Parathyroid adenoma (tissue), 2 donors: ENCODE data around the gene SLC30A1.

Experiments
- H2AFZ ChIP-seq: fragments of 300-600 bp; sonication (generic); one replicate; pipeline ENCODE4 v1.7.0; 2017; ENCODE audit warnings: antibody characterized with exemption, mild to moderate bottlenecking
- H3K27ac ChIP-seq: fragments of 300-600 bp; sonication (generic); one replicate; pipeline ENCODE4 v1.7.0; 2017
- H3K27me3 ChIP-seq: fragments of 300-600 bp; sonication (generic); one replicate; pipeline ENCODE4 v1.7.0; 2017; ENCODE audit warnings: low read length; ENCODE audit not compliant: control insufficient read depth, insufficient read depth
- H3K36me3 ChIP-seq: fragments of 300-600 bp; sonication (generic); one replicate; pipeline ENCODE4 v1.7.0; 2017; ENCODE audit warnings: low read length; ENCODE audit not compliant: control insufficient read depth, insufficient read depth
- H3K4me1 ChIP-seq: fragments of 300-600 bp; sonication (generic); one replicate; pipeline ENCODE4 v1.7.0; 2017; ENCODE audit warnings: control low read depth
- H3K4me2 ChIP-seq: fragments of 300-600 bp; sonication (generic); one replicate; pipeline ENCODE4 v1.7.0; 2017; ENCODE audit warnings: low read length
- H3K4me3 ChIP-seq: fragments of 300-600 bp; sonication (generic); one replicate; pipeline ENCODE4 v1.7.0; 2017; ENCODE audit warnings: low read depth, low read length
- H3K79me2 ChIP-seq: fragments of 300-600 bp; sonication (generic); one replicate; pipeline ENCODE4 v1.7.0; 2017; ENCODE audit warnings: control low read depth
- H3K9ac ChIP-seq: fragments of 300-600 bp; sonication (generic); one replicate; pipeline ENCODE4 v1.7.0; 2017; ENCODE audit warnings: mild to moderate bottlenecking
- H3K9me3 ChIP-seq: fragments of 300-600 bp; sonication (generic); one replicate; pipeline ENCODE4 v1.7.0; 2017; ENCODE audit warnings: low read length; ENCODE audit not compliant: control insufficient read depth
- TF ChIP-seq, protein P1 (sequence below): fragments of 300-600 bp; sonication (generic); IDR thresholded peaks from one replicate; pipeline ENCODE4 v1.7.0; 2017; ENCODE audit warnings: antibody characterized with exemption, mild to moderate bottlenecking
- donor health status: primary hyperparathyroidism.

The SLC30A1 gene

DNA sequence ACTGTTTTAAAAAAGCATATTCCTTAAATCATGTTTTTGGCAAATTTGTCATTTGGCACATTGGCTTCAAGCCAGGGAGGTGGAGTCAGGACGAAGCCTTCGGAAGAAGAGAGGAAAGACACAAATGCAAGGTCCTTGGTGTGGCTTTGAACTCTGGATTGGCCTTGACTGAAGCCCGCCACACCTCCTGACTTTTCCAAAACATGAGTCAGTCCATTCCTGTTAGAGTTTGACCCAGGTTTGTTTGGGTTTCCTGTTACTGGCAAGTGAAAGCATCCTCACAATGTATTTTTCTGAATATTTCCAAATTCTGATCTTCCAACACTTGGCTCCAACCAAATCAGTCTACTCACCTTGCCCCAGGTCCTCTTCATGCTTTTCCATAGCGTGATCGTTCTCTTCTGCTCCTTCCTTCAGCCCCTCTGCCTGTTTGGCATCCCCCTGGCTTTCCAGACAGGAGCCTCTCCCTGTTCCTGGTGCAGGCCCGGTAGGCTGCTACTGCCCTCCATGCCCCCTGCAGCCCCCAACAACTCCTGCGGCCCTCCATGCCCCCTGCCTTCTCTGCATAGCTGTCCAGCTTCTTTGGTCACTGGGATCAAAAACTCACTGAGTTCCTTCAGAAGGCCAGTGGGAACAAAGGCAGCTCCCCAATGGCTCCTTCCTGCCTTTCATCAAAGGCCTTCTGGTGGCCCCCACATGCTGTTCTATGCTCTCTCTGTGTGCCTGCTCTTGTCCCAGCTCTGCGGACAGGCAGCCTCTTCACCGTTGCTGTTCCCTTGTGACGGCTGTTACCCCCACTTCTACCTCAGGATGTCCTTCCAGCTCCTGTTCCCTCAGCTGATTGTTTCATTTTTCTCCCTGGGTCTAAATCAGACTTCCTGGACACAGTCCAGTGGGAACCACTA is 30.4 kb upstream of the SLC30A1 start:
- Histone ChIP-seq H3K27me3 (no peaks in the 10 kb centered on the region), H3K9me3 (no peaks in the 10 kb centered on the region), H3K36me3 (no peaks in the 10 kb centered on the region), H3K27ac (no peak overlapping the region), H3K4me1 (no peaks in the 10 kb centered on the region), H3K4me3 (no peak overlapping the region), H3K9ac (no peak overlapping the region), H3K79me2 (no peaks in the 10 kb centered on the region), H2AFZ (no peak overlapping the region), H3K4me2 (no peak overlapping the region)
- TF ChIP-seq, protein P1, sequence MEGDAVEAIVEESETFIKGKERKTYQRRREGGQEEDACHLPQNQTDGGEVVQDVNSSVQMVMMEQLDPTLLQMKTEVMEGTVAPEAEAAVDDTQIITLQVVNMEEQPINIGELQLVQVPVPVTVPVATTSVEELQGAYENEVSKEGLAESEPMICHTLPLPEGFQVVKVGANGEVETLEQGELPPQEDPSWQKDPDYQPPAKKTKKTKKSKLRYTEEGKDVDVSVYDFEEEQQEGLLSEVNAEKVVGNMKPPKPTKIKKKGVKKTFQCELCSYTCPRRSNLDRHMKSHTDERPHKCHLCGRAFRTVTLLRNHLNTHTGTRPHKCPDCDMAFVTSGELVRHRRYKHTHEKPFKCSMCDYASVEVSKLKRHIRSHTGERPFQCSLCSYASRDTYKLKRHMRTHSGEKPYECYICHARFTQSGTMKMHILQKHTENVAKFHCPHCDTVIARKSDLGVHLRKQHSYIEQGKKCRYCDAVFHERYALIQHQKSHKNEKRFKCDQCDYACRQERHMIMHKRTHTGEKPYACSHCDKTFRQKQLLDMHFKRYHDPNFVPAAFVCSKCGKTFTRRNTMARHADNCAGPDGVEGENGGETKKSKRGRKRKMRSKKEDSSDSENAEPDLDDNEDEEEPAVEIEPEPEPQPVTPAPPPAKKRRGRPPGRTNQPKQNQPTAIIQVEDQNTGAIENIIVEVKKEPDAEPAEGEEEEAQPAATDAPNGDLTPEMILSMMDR: no peak

DNA sequence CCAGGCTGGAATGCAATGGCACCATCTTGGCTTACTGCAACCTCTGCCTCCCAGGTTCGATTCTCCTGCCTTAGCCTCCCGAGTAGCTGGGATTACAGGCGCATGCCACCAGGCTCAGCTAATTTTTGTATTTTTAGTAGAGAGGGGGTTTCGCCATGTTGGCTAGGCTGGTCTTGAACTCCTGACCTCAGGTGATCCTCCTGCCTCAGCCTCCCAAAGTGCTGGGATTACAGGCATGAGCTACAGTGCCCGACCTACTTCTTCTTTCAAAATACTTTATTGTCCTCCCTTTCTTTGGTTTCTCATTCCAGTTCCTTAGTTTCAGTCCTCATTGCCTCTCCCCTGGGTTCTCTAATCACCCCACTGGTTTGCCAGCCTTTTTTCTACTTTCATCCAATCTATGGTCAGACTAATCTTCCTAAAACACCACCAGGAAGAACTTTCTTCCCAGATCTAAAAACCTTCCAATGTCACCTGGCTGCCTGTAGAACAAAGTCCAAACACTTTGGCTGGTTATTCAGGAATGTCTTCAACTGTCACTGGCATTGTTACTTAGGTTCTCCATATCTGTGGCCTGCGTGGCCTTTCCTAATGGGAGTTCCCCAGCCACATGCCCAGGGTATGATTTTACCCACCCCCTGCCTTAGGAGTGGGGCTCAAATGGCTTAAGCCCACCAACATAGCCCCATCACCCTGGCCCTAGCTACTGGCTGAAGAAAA is 29.0 kb upstream of the SLC30A1 start:
- Histone ChIP-seq H3K79me2 (no peaks in the 10 kb centered on the region), H3K4me3 (no peak overlapping the region), H3K9me3 (no peaks in the 10 kb centered on the region)

DNA sequence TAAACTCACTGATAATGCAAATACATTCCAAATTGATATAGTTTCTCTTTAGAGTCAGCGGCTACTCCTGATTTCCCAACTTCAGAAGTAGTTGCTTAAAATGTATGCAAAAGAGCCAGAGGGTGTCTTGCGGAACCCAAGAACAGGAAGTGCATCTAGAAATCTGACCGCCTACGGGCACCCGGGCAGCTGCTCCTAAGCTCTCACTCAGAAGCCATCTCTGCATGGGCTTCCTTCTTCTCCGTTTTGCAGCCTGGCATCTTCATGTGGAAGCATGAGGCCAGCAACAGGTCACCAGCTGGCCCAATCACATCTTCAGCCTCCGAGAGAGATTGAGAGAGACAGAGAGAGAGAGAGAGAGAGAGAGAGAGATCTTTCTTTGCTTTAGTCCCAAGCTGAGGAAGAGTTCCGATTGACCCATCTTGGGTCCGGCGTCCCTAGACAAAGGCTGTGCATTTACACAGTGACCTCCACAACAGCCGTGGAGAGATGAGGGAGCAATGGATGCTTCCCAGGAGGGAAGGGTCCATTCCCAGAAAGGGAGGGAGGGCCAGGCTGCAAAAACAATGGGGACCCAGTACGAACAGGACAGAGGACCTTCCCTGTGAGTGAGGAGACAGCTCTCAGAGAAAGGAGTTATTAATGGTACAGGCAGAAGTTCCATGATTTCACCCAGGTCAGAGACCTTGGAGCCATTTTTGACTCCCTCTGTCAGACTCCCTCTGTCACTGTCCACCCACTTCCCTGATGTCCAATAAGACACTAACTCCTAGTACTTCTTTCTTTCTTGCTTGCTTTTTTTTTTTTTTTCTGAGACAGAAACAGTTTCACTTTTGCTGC is 28.2 kb upstream of the SLC30A1 start:
- Histone ChIP-seq H3K9ac (no peak overlapping the region), H3K36me3 (no peaks in the 10 kb centered on the region)

More for the DNA sequence above, 29.0 kb upstream of the SLC30A1 start:
- no peak overlapping the region for H3K9ac ChIP-seq
- H3K27me3 ChIP-seq: no peaks in the 10 kb centered on the region
- H3K27ac ChIP-seq: no peak overlapping the region
- no peak overlapping the region for H2AFZ ChIP-seq
- no peak overlapping the region for H3K4me2 ChIP-seq
- TF ChIP-seq, protein P1: no peak
- H3K4me1 ChIP-seq: no peaks in the 10 kb centered on the region
- H3K36me3 ChIP-seq: no peaks in the 10 kb centered on the region

DNA sequence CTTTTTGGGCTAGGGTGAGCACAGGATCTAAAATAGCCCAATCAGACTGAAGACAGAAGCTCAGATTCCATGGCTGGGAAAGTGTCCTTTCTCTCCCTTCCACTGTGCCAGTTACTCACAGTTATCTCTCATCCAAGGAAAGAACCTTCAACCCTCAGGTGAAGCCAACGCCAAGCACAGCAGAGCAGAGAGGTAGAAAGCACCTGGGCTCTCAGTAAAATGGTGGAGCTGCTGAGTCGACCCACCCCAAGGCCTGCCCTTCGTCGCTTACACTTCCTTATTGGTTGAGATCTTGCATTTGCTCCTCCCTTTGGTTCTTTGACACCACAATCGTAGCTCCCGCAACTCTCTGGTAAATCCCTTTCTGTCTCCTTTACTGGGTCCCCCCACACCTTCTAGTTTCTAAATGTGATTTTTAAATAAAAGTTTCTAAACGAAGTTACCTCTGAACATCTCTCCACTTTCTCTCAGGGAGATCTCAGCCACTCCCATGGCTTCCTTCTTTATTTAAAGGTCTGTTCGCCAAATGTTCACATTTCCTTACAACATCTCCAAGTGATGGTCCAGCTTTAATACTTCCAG is 27.5 kb upstream of the SLC30A1 start:
- Histone ChIP-seq H3K27ac (no peak overlapping the region), H3K27me3 (no peaks in the 10 kb centered on the region), H2AFZ (no peak overlapping the region), H3K9ac (no peak overlapping the region), H3K4me1 (peaks cover 3% of the 10 kb centered on the region), H3K36me3 (no peaks in the 10 kb centered on the region), H3K4me3 (no peak overlapping the region), H3K9me3 (no peaks in the 10 kb centered on the region), H3K4me2 (no peak overlapping the region), H3K79me2 (no peaks in the 10 kb centered on the region)
- TF ChIP-seq, protein P1: no peak

More for the DNA sequence above, 28.2 kb upstream of the SLC30A1 start:
- Histone ChIP-seq H3K27me3 (no peaks in the 10 kb centered on the region), H3K9me3 (no peaks in the 10 kb centered on the region), H3K4me1 (no peaks in the 10 kb centered on the region), H3K4me3 (no peak overlapping the region), H3K79me2 (no peaks in the 10 kb centered on the region), H2AFZ (no peak overlapping the region), H3K4me2 (no peak overlapping the region), H3K27ac (no peak overlapping the region)
- TF ChIP-seq, protein P1: no peak
